OCI-LY1 (cell line): ENCODE measurements around the gene METAP1D.

Experiments
- EZH2 ChIP-seq: fragments of 200-600 bp; sonication (generic), shearing (Covaris generic); IDR thresholded peaks from 2 replicates; pipeline ENCODE4 v1.8.0; 2017; ENCODE audit warnings: borderline replicate concordance, mixed run types, mild to moderate bottlenecking, antibody characterized with exemption, low read length, moderate library complexity, mixed read lengths
- TF ChIP-seq, protein P1 (sequence below): fragments of 200-600 bp; sonication (generic), shearing (Covaris generic); IDR thresholded peaks from 2 replicates; pipeline ENCODE4 v1.5.1; 2017; ENCODE audit warnings: mild to moderate bottlenecking, antibody characterized with exemption, low read length, moderate library complexity, mixed read lengths

GRCh38 chr2:171963198-171963597, 36.6 kb upstream of the METAP1D start:
- TF ChIP-seq, protein P1, sequence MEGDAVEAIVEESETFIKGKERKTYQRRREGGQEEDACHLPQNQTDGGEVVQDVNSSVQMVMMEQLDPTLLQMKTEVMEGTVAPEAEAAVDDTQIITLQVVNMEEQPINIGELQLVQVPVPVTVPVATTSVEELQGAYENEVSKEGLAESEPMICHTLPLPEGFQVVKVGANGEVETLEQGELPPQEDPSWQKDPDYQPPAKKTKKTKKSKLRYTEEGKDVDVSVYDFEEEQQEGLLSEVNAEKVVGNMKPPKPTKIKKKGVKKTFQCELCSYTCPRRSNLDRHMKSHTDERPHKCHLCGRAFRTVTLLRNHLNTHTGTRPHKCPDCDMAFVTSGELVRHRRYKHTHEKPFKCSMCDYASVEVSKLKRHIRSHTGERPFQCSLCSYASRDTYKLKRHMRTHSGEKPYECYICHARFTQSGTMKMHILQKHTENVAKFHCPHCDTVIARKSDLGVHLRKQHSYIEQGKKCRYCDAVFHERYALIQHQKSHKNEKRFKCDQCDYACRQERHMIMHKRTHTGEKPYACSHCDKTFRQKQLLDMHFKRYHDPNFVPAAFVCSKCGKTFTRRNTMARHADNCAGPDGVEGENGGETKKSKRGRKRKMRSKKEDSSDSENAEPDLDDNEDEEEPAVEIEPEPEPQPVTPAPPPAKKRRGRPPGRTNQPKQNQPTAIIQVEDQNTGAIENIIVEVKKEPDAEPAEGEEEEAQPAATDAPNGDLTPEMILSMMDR, result no peak
- TF ChIP-seq EZH2, result no peak
